HG03558 (cell line): ENCODE data around the gene ERBB4.
"Not testable (repeated sequence)": the region's sequence is repeated elsewhere in the genome, so short reads cannot be mapped to it uniquely, and the experiment has no call there.

Experiments used
- ATAC-seq: cut with Tn5 transposase; IDR thresholded peaks from one replicate; pipeline ENCODE4 v1.9.1; 2021; ENCODE audit warnings: moderate number of reproducible peaks; ENCODE audit not compliant: unreplicated experiment; ENCODE audit errors: extremely low read depth

Gene ERBB4

GRCh38 chr2:212033888-212034287 lies 504.7 kb downstream of the ERBB4 start:
- ATAC-seq, result no peak

DNA sequence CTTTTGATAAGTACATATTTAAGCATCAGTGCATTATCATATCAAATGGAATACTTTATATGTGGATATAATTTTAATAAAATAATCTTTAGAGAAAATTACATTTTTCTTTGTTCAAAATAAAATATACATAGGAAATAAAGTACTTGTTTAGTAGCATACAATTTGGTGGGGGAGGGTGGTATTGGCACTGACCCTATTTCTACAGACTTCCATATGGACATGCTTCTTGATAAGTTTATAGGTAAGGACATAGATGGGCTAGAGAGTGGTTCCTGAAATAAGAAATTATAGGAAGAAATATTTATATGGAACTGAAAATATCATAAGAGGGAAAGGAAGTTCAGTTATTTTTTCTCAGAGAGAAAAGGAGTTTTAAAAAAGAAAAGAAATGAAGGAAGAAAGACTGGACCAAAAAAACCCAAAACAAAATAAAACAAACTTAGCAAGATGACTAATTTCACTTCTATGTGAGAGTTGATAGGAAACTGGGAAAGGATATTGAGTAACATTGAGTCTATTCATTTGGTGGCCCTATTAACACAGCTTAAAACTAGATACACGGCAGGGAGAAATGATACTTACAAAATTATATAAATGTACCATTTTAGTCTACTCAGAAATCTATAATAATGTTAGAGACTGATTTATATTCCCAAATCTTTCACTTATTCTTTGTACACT lies 505.9 kb downstream of the ERBB4 start:
- no peak for ATAC-seq

DNA sequence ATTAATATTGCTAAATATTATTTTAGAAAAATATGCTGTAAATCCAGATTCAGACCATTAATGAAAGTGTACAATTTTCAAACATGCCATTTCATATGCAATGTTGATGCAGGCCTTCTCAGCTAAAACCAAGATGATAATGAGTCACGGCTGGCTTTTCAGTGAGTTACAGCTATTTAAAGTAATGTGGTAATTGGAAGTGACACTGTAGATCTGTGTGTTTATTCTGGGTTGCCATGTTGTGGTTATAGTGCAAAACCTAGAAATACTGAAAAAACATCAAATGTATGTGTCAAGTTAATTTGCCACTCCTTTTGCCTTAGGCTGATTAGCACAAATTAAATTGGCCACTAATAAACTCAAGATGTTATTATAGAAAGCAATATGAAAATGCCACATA lies 506.6 kb downstream of the ERBB4 start:
- ATAC-seq, result no peak

DNA sequence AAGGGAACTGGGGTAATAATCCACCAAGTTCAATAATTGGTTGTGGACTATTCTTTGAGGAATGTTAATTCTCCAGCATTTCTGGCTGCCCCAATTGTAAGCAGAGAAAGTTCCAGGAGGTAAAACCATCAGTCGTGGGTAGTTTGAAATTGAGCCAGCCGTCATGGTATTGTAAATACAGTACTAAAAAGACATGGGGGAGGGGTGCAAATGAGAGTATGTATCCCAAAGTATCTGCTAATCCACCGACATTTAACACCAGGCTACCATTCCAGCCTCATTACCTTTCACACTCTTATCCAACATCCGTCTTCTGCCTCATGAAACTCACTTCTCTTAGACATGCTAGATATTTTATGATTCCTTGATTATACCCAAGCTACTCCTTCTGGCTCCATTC lies 507.9 kb downstream of the ERBB4 start:
- ATAC-seq, result no peak

GRCh38 chr2:212028798-212029394 lies 509.7 kb downstream of the ERBB4 start:
- no peak for ATAC-seq

GRCh38 chr2:212027681-212028628 lies 510.6 kb downstream of the ERBB4 start:
- no peak for ATAC-seq

DNA sequence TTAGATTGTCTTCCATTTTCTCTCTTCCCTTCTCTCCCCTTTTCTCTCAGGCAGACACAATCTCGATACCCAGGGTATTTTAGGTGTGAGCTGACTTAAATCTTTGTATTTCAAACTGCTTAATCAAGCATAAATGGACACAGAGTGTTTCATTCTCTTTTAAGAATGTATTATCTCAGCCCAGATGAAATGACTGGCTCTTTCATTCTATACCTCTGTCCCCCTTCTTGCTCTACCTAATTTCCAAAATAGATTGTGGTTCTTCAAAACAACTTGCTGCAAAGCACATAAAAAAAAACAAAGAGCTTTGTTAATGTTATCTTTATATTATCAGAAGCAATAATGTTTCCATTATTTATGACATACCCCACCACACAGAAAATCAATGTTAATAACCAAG lies 514.6 kb downstream of the ERBB4 start:
- no peak for ATAC-seq

GRCh38 chr2:212022966-212023365 lies 515.6 kb downstream of the ERBB4 start:
- no peak for ATAC-seq

DNA sequence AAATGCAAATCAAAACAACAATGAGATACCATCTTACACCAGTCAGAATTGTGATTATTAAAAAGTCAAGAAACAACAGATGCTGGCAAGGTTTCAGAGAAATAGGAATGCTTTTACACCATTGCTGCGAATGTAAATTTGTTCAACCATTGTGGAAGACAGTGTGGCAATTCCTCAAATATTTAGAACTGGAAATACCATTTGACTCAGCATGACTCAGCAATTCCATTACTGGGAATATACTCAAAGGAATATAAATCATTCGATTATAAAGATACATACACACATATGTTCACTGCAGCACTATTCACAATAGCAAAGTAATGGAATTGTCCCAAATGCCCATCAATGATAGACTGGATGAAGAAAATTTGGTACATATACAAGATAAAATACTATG lies 516.7 kb downstream of the ERBB4 start:
- no peak for ATAC-seq

DNA sequence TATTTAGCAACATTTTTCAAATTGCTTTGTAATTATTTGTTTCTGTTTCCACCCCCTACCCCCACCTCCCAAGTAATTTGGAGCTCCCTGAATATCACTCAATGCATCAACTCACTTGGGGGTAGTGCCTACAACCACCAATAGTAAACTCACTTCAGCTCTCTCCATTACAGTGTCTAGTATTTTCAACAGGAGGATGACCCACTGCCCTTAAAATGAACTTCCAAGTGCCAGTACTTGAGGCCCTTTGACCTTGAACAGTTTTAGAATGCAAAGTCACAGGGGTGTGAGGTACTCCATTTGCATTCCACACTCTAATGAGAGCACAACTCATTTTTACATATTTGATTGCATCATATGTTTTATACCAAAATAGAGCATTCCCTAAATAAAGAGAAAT lies 523.0 kb downstream of the ERBB4 start:
- ATAC-seq, result no peak

- ATAC-seq, result no peak
Measured at GRCh38 chr2:212013626-212014025, 525.0 kb downstream of the ERBB4 start.

GRCh38 chr2:212010305-212010704 lies 528.3 kb downstream of the ERBB4 start:
- ATAC-seq, result not testable (repeated sequence)

DNA sequence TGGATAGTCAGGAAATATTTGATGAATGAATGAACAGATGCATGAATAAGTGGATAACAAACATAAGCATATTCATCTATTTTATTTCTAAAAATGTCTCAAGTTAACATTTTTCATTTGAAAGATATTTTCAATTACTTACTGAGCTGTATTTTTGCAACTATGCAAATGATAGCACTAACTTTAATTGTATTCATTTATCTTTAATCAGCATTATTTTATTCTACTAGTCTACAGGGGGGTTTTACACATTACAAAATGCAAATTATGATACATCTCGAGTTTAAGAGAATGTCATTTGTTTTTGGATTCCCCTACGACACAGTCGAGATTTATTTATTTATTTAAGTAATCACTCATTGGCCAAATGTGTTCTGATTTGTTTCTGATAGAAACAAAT lies 530.6 kb downstream of the ERBB4 start:
- ATAC-seq, result no peak

DNA sequence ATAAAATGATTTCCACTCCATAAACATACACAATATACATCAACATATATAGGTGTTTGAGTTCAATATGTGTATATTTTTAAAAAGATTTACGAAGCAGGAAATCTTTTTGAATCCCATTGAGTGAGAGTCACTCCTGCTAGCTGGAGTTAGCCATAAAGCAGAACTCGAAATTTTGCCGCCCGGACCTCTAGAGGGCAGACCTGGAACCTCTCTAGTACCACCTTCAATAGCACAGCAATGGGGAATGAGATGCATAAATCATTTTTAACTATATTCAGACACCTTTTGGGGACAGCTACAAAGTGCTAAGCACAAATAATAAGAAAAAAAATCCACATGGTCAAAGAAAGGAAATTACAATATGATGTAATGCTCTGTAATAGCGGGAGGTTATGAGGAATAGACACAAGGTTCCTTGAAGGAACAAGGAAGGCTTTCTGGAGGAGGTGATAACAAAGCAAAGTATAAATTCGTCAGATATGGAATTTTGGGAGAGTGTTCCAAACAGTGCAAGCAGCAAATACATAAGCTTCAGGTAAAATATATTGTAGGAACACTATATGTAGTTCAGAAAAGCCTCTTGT lies 533.4 kb downstream of the ERBB4 start:
- no peak for ATAC-seq

DNA sequence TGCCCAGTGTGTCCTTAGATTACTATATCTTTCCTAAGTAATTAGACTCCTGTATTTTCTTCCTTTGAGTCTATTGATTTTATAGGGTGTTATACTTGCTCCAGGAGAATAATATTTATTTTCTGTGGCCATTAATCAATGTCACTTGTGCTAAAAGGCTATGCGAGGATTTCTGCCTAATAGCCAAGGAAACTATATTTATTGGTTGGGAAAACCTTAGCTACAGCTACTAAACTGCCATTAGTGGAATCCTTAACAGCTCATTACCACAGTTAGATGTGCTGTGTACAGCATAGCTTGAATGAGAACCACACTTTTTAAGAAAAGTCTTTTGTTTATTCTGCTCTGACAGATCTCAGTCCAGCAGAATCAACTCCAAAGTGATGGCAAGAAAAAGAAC lies 537.3 kb downstream of the ERBB4 start:
- no peak for ATAC-seq

GRCh38 chr2:211996857-211997256 lies 541.7 kb downstream of the ERBB4 start:
- no peak for ATAC-seq

DNA sequence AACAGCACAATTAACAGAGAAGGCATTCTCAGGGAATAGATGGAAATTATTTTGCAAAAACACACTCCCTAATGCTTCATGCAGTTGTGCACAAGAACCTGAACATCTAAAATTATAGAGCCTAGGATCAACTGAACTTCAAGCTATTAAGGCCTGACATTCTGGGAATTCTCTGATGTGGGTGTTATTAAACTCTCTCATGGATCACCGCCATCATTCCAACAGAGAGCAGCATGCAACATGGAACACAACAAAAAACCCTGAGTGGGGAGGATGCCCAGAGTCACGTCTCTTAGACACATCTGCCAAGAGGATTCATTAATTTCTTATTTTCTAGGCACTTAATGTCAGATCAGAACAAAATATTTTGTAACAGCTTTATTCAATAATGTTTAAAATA lies 543.8 kb downstream of the ERBB4 start:
- ATAC-seq, result no peak

DNA sequence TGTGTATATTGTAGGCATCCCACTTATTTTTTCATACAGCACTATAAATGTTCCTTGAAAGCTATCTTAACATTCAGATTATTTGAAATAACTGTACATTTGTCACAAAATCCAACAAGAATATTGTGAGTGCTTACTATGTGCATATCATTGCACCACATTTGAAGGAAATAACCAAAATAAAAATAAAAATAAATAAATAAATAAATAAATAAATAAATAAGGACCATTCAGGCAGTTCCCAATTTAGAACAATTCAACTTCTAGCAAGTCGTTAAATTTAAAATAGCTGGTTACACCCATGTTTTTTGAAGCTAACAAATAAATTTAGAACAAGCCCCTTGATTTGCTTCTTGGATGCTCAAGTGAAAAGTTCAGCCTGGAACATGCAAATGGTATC lies 548.3 kb downstream of the ERBB4 start:
- ATAC-seq, result no peak

DNA sequence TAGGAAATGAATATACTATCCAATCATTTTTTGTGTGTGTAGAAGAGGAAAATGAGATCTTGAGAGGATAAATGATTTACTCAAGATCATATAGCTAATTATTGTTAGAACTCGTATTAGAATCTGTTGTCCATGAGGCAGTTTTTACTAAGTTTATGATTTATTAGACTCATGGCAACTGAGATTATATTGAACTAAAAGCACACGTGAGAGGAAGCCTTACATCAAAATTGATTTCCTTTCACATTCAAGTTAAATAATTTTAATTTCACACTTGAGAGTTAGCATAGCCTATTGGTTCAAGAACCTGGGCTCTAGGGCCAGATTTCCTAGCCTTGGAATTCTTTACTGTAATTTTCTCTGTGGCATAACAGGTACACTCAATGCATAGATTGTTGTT lies 552.3 kb downstream of the ERBB4 start:
- no peak for ATAC-seq

DNA sequence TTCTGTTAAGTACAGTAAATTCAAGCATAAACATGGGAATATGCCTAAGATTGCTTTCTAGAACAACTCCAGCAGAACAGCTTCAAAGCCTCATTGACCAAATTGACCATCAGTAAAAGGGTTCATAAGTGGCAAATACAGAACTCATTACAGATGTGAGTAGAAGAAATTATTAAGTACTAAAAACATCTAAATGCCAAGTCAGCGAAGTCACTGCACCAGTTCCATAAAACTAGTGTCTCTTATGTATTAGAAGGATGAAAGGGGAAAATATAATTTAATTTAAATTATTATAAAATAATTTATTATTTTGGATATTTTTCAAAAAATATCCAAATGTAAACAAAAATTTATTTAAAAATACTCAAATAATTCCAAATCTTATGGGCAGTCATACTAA lies 553.2 kb downstream of the ERBB4 start:
- ATAC-seq, result no peak

GRCh38 chr2:211982162-211982561 lies 556.4 kb downstream of the ERBB4 start:
- ATAC-seq, result no peak
